Natural killer cell (primary cell): ENCODE data around the gene SLC6A18. TPM values are rescaled to one million over a fixed set of nuclear protein-coding genes. Genes with fewer than 3 reads are reported as not detected.

Experiments
- ATAC-seq, 3 donors: fragments of 150-1000 bp in 2 of 3; fragments of 200-7000 bp in 1 of 3; cut with Tn5 transposase; 1 replicate in 1 of 3; 2 replicates in 2 of 3; pipeline ENCODE4 v1.10.0; 2021; ENCODE audit warnings: mild to moderate bottlenecking in 2 of 3, moderate library complexity in 2 of 3
- DNase-seq, 2 donors: peaks; one replicate each; pipeline versions ENCODE4 v3.0.0 to v3.0.0-alpha.2; 2013 to 2021; ENCODE audit warnings: mixed read lengths in 1 of 2
- H3K27ac ChIP-seq: one replicate; pipeline ENCODE4 v1.5.1; 2013; ENCODE audit warnings: mild to moderate bottlenecking, low read length
- H3K27me3 ChIP-seq: one replicate; pipeline ENCODE4 v1.6.1; 2013; ENCODE audit warnings: low read length; ENCODE audit not compliant: control insufficient read depth, insufficient read depth
- H3K36me3 ChIP-seq: one replicate; pipeline ENCODE4 v1.6.1; 2013; ENCODE audit warnings: low read length; ENCODE audit not compliant: control insufficient read depth, insufficient read depth
- H3K4me1 ChIP-seq: one replicate; pipeline ENCODE4 v1.6.1; 2013; ENCODE audit warnings: low read length; ENCODE audit not compliant: control insufficient read depth, insufficient read depth
- H3K4me3 ChIP-seq: one replicate; pipeline ENCODE4 v1.5.1; 2013; ENCODE audit warnings: low read length
- H3K9me3 ChIP-seq: one replicate; pipeline ENCODE4 v1.6.1; 2013; ENCODE audit warnings: low read length; ENCODE audit not compliant: control insufficient read depth, insufficient read depth
- H3K27ac Mint-ChIP-seq, 2 donors: one replicate each; pipeline ENCODE4 v1.8.0; 2022; ENCODE audit warnings: mild to moderate bottlenecking in 2 of 2, mixed read lengths in 2 of 2, moderate library complexity in 1 of 2
- H3K27me3 Mint-ChIP-seq, 2 donors: one replicate each; pipeline ENCODE4 v1.8.0; 2022; ENCODE audit warnings: low read depth in 2 of 2, mixed read lengths in 2 of 2
- H3K36me3 Mint-ChIP-seq: one replicate; pipeline ENCODE4 v1.8.0; 2022; ENCODE audit warnings: mixed read lengths
- H3K4me1 Mint-ChIP-seq, 2 donors: one replicate each; pipeline ENCODE4 v1.8.0; 2022; ENCODE audit warnings: mixed read lengths in 2 of 2
- H3K4me3 Mint-ChIP-seq: one replicate; pipeline ENCODE4 v1.8.0; 2022; ENCODE audit warnings: mild to moderate bottlenecking, moderate library complexity, mixed read lengths
- H3K9me3 Mint-ChIP-seq, 2 donors: one replicate each; pipeline ENCODE4 v1.8.0; 2022; ENCODE audit warnings: mixed read lengths in 2 of 2
- WGBS: methylation state at CpG from one replicate; pipeline ENCODE4 v1.1.7; 2013; ENCODE audit warnings: missing lambda C conversion rate; ENCODE audit not compliant: insufficient coverage; 5-methylcytosine and 5-hydroxymethylcytosine counted together
- intact Hi-C: fragments of 100-400 bp; cut with micrococcal nuclease; formaldehyde crosslinking; loops from one replicate; pipeline ENCODE4 v1.14.2; 2022
- total RNA-seq, 4 donors: library from RNA; stranded (reverse); fragments of 120-200 nt in 1 of 4; gene quantifications; one replicate each; pipeline versions ENCODE4 v1.2.3 to v1.2.4, GENCODE V29; 2013 to 2022
- TF ChIP-seq, protein P1 (sequence below): fragments of 200-600 bp; IDR thresholded peaks from one replicate; pipeline ENCODE4 v1.8.0; 2022; ENCODE audit warnings: antibody characterized with exemption

SLC6A18 gene
- total RNA-seq, 3 donors from 2014 or later (not counting 1 experiment from before 2014, with no cell fraction given): not detected

DNA sequence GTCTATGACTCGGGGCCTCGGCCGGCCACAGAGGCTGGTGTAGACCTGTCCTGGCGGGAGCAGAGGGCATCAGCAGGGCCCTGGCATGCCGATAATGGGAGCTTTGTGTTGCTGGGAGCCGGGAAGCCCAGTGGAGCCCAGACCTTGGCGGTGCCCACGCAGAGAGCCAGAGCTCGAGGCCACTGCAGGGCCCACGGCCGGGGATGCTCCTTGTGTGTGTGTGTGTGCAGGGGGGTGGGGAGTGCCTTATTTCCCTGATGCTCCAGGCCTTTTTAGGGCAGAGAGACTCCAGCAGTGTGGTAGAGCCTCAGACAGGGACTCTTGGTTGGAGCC, 5.4 kb upstream of the SLC6A18 start:
- Mint-ChIP-seq H3K4me3 (no peak overlapping the region), H3K36me3 (no peaks in the 10 kb centered on the region), H3K27ac (no peak overlapping the region), H3K9me3 (no peaks in the 10 kb centered on the region), H3K4me1 (no peaks in the 10 kb centered on the region), H3K27me3 (no peaks in the 10 kb centered on the region)
- Histone ChIP-seq H3K9me3 (no peaks in the 10 kb centered on the region), H3K4me1 (no peaks in the 10 kb centered on the region), H3K27ac (no peak overlapping the region), H3K4me3 (no peak overlapping the region), H3K36me3 (no peaks in the 10 kb centered on the region), H3K27me3 (no peaks in the 10 kb centered on the region)
- DNase-seq (no peak), ATAC-seq (no peak)
- WGBS: 87% methylated on average over 11 of the region's 11 CpGs
- intact Hi-C loops: no loop called here
- TF ChIP-seq, protein P1, sequence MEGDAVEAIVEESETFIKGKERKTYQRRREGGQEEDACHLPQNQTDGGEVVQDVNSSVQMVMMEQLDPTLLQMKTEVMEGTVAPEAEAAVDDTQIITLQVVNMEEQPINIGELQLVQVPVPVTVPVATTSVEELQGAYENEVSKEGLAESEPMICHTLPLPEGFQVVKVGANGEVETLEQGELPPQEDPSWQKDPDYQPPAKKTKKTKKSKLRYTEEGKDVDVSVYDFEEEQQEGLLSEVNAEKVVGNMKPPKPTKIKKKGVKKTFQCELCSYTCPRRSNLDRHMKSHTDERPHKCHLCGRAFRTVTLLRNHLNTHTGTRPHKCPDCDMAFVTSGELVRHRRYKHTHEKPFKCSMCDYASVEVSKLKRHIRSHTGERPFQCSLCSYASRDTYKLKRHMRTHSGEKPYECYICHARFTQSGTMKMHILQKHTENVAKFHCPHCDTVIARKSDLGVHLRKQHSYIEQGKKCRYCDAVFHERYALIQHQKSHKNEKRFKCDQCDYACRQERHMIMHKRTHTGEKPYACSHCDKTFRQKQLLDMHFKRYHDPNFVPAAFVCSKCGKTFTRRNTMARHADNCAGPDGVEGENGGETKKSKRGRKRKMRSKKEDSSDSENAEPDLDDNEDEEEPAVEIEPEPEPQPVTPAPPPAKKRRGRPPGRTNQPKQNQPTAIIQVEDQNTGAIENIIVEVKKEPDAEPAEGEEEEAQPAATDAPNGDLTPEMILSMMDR: no peak

DNA sequence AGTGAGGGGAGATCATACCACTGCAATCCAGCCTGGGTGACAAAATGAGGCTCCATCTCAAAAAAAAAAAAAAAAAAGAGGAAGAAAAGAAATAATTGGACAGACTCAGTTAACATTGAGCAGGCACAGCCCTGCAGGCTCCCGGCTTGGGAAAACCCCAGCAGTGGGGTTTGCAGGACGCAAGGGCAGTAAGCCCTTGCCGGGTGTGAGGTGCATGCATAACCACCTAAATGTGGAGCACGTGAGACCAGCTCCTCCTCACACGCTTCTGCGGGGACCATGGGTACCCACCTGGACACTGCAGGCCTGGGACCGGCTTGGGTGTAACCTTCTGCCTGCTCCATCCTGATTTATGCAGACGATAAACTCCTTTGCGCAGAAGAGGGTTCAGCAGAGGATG, 4.8 kb upstream of the SLC6A18 start:
- 92% methylated on average over 9 of the region's 9 CpGs for WGBS
- no peak for DNase-seq
- no peaks in the 10 kb centered on the region for H3K4me1 ChIP-seq
- H3K4me1 Mint-ChIP-seq: no peaks in the 10 kb centered on the region
- H3K27me3 ChIP-seq: no peaks in the 10 kb centered on the region
- TF ChIP-seq, protein P1: no peak
- no peak overlapping the region for H3K27ac ChIP-seq
- no peaks in the 10 kb centered on the region for H3K9me3 Mint-ChIP-seq
- H3K9me3 ChIP-seq: no peaks in the 10 kb centered on the region
- no peak overlapping the region for H3K27ac Mint-ChIP-seq
- no peak overlapping the region for H3K4me3 Mint-ChIP-seq
- no peak for ATAC-seq
- H3K4me3 ChIP-seq: no peak overlapping the region
- intact Hi-C loops: no loop called here
- H3K36me3 Mint-ChIP-seq: no peaks in the 10 kb centered on the region
- H3K36me3 ChIP-seq: no peaks in the 10 kb centered on the region
- H3K27me3 Mint-ChIP-seq: no peaks in the 10 kb centered on the region

DNA sequence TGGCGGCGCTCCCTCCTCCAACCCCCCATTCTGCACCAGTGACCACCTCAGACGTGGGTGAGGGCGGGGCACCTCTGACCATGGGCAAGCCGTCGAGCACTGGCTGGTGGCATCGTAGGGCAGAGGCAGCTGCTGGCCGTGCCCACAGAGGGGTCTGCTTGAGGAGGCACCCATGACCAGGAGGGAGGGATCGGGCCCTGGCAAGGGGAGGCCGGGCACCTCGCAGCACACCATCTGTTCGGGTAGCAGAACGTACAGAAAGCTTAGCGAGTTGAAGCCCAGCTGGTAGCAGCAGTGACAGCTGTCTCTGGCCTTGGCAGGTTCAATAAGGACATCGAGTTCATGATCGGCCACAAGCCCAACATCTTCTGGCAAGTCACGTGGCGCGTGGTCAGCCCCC, 4.3 kb upstream of the SLC6A18 start:
- H3K4me3 Mint-ChIP-seq: no peak overlapping the region
- ATAC-seq: no peak
- no peaks in the 10 kb centered on the region for H3K9me3 Mint-ChIP-seq
- H3K27ac Mint-ChIP-seq: no peak overlapping the region
- Histone ChIP-seq H3K27me3 (no peaks in the 10 kb centered on the region), H3K4me1 (no peaks in the 10 kb centered on the region), H3K36me3 (no peaks in the 10 kb centered on the region), H3K4me3 (no peak overlapping the region), H3K9me3 (no peaks in the 10 kb centered on the region), H3K27ac (no peak overlapping the region)
- no peak for DNase-seq
- H3K36me3 Mint-ChIP-seq: no peaks in the 10 kb centered on the region
- WGBS: 92% methylated on average over 17 of the region's 19 CpGs
- peaks cover 0 to 1% of the 10 kb centered on the region in 2 donors for H3K27me3 Mint-ChIP-seq
- intact Hi-C loops: no loop called here
- no peaks in the 10 kb centered on the region for H3K4me1 Mint-ChIP-seq
- TF ChIP-seq, protein P1: no peak

DNA sequence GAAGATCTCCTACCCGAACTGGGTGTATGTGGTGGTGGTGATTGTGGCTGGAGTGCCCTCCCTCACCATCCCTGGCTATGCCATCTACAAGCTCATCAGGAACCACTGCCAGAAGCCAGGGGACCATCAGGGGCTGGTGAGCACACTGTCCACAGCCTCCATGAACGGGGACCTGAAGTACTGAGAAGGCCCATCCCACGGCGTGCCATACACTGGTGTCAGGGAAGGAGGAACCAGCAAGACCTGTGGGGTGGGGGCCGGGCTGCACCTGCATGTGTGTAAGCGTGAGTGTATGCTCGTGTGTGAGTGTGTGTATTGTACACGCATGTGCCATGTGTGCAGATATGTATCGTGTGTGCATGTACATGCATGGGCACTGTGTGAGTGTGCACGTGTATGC, 3.5 kb upstream of the SLC6A18 start:
- TF ChIP-seq, protein P1: no peak

More for the DNA sequence above, 3.5 kb upstream of the SLC6A18 start:
- ATAC-seq (no peak), DNase-seq (no peak)
- H3K4me3 ChIP-seq: no peak overlapping the region
- H3K27ac ChIP-seq: no peak overlapping the region
- no peaks in the 10 kb centered on the region for H3K36me3 ChIP-seq
- Mint-ChIP-seq H3K36me3 (no peaks in the 10 kb centered on the region), H3K27ac (no peak overlapping the region), H3K27me3 (peaks cover 0 to 3% of the 10 kb centered on the region in 2 donors), H3K9me3 (no peaks in the 10 kb centered on the region), H3K4me3 (no peak overlapping the region), H3K4me1 (no peaks in the 10 kb centered on the region)
- no peaks in the 10 kb centered on the region for H3K27me3 ChIP-seq
- WGBS: 95% methylated on average over 9 of the region's 10 CpGs
- H3K9me3 ChIP-seq: no peaks in the 10 kb centered on the region
- H3K4me1 ChIP-seq: no peaks in the 10 kb centered on the region
- intact Hi-C loops: no loop called here
